Lung (tissue), 12 donors: ENCODE measurements around the gene IL17B. TPM values are rescaled to one million over a fixed set of nuclear protein-coding genes. Genes with fewer than 3 reads are reported as not detected.

ENCODE experiments used
- ATAC-seq: fragments of 200-7000 bp; cut with Tn5 transposase; one replicate; pipeline ENCODE4 v1.9.1; 2020; ENCODE audit warnings: moderate number of reproducible peaks; ENCODE audit not compliant: insufficient read depth, low FRiP score
- DNase-seq, 3 donors: peaks; one replicate each; pipeline ENCODE4 v3.0.0-alpha.2; 2013 to 2017
- H3K27ac ChIP-seq, 2 donors: one replicate each; pipeline ENCODE4 v1.5.1; 2013; ENCODE audit warnings: mild to moderate bottlenecking in 2 of 2, moderate library complexity in 2 of 2, control low read depth in 1 of 2, inconsistent platforms in 1 of 2, low read depth in 1 of 2, low read length in 1 of 2
- H3K27me3 ChIP-seq, 3 donors: one replicate each; pipeline ENCODE4 v1.5.1; 2013; ENCODE audit warnings: low read length in 2 of 3; ENCODE audit not compliant: control insufficient read depth in 3 of 3, insufficient read depth in 3 of 3
- H3K36me3 ChIP-seq, 4 donors: one replicate each; pipeline ENCODE4 v1.5.1; 2013; ENCODE audit warnings: low read length in 4 of 4, mild to moderate bottlenecking in 1 of 4, moderate library complexity in 1 of 4; ENCODE audit not compliant: control insufficient read depth in 4 of 4, insufficient read depth in 4 of 4
- H3K4me1 ChIP-seq, 5 donors: one replicate each; pipeline ENCODE4 v1.5.1; 2013; ENCODE audit warnings: low read length in 5 of 5, mild to moderate bottlenecking in 2 of 5, moderate library complexity in 1 of 5; ENCODE audit not compliant: control insufficient read depth in 5 of 5, insufficient read depth in 5 of 5
- H3K4me3 ChIP-seq: one replicate; pipeline ENCODE4 v1.5.1; 2013; ENCODE audit warnings: mild to moderate bottlenecking, control low read depth, moderate library complexity
- H3K9ac ChIP-seq, 2 donors: one replicate each; pipeline ENCODE4 v1.5.1; 2013; ENCODE audit warnings: low read length in 2 of 2, control low read depth in 1 of 2; ENCODE audit not compliant: insufficient read depth in 1 of 2
- H3K9me3 ChIP-seq, 4 donors: one replicate each; pipeline ENCODE4 v1.5.1; 2013; ENCODE audit warnings: low read length in 3 of 4, mild to moderate bottlenecking in 1 of 4, moderate library complexity in 1 of 4; ENCODE audit not compliant: control insufficient read depth in 4 of 4, insufficient read depth in 3 of 4
- CTCF ChIP-seq: IDR thresholded peaks from 2 replicates; pipeline ENCODE4 v1.5.1; 2012; ENCODE audit warnings: mild to moderate bottlenecking; ENCODE audit errors: control extremely low read depth, extremely low read depth
- WGBS, 2 donors: extraction: QIAGEN DNeasy Blood & Tissue Kit; methylation state at CpG; one replicate each; pipeline ENCODE4 v1.1.7; 2013; 5-methylcytosine and 5-hydroxymethylcytosine counted together
- polyA plus RNA-seq, 2 donors: library from polyadenylated mRNA; stranded (reverse); fragments of 200-250 nt; gene quantifications; one replicate each; pipeline ENCODE4 v1.2.1, GENCODE V29; 2013
- total RNA-seq, 2 donors: library from RNA; depleted of rRNA in 1 of 2; stranded (reverse); fragments of >200 nt in 1 of 2; gene quantifications; one replicate each; pipeline ENCODE4 v1.2.1, GENCODE V29; 2014 to 2021
- donor health status: control.
- donor health status: control.
- donor health status: Bipolar disorder and iron deficiency.
- donor health status: healthy.
- donor health status: DM: yes; HTN: yes; CAD: no.

IL17B gene
- total and polyA plus RNA-seq, 4 donors: 0.26 to 1.3 (median 0.39) TPM

DNA sequence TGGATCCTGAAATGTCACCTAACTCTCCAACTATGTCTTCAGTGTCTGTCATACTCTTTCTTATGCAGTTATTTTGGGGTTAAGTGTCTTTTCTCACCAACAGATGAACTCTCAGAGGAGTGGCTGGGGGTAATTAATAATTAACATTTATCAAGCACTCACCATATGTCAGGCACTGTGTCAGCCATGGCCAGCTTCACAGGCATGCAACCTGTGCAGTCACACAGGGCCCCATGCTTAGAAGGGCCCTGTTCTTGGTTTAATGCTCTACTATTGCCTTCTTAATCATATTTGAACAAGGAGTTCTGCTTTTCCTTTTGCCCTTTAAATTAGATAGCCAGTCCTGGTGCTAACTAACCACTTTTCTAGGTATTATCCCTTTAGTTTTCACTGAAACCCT lies 37.2 kb downstream of the IL17B start:
- DNase-seq: no peak
- no peak overlapping the region for H3K27ac ChIP-seq
- no peak for TF ChIP-seq CTCF

DNA sequence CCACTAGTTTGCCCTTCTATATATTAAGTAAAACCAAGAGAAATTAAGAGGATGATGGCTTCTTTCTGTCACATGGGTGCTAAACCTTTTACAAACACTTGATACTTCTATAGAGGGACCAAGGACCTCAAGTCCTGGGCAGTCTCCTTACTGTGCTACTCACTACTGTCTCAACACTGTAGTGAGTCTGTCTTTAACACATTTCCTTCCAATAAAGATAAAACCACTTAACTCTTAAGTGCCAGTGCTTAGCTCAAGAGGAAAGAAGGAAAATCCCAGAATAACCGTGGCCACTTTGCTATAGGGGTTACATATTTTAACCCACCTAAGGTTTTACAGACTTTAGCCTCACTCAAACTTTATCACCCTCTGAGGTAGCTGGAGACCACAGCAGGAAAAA lies 38.2 kb downstream of the IL17B start:
- H3K9ac ChIP-seq: no peak overlapping the region
- H3K27ac ChIP-seq: no peak overlapping the region
- peaks cover 0 to 8% (median 0%) of the 10 kb centered on the region in 5 donors for H3K4me1 ChIP-seq
- no peaks in the 10 kb centered on the region for H3K27me3 ChIP-seq
- no peak overlapping the region for H3K4me3 ChIP-seq
- H3K36me3 ChIP-seq: peaks cover 2 to 29% (median 4%) of the 10 kb centered on the region in 4 donors
- H3K9me3 ChIP-seq: no peaks in the 10 kb centered on the region
- ATAC-seq (no peak), DNase-seq (peak in 1 of 3 donors; percentile 35)
- 63 to 85% methylated on average over 1 of the region's 1 CpG for WGBS, 2 donors
- TF ChIP-seq CTCF: no peak

More for the DNA sequence above, 37.2 kb downstream of the IL17B start:
- no peak overlapping the region for H3K4me3 ChIP-seq
- H3K9ac ChIP-seq: no peak overlapping the region
- peaks cover 2 to 24% (median 4%) of the 10 kb centered on the region in 4 donors for H3K36me3 ChIP-seq
- no peaks in the 10 kb centered on the region for H3K9me3 ChIP-seq
- H3K27me3 ChIP-seq: no peaks in the 10 kb centered on the region
- no peak for ATAC-seq
- peaks cover 0 to 15% (median 0%) of the 10 kb centered on the region in 5 donors for H3K4me1 ChIP-seq

GRCh38 chr5:149338364-149338763 lies 40.7 kb downstream of the IL17B start:
- TF ChIP-seq CTCF: no peak
- 81 to 91% methylated on average over 1 of the region's 1 CpG for WGBS, 2 donors
- Histone ChIP-seq H3K36me3 (peaks cover 0 to 40% (median 4%) of the 10 kb centered on the region in 4 donors), H3K9ac (no peak overlapping the region), H3K9me3 (no peaks in the 10 kb centered on the region), H3K27me3 (no peaks in the 10 kb centered on the region), H3K27ac (no peak overlapping the region), H3K4me3 (no peak overlapping the region), H3K4me1 (peaks cover 0 to 6% (median 0%) of the 10 kb centered on the region in 5 donors)
- no peak for DNase-seq
- no peak for ATAC-seq

DNA sequence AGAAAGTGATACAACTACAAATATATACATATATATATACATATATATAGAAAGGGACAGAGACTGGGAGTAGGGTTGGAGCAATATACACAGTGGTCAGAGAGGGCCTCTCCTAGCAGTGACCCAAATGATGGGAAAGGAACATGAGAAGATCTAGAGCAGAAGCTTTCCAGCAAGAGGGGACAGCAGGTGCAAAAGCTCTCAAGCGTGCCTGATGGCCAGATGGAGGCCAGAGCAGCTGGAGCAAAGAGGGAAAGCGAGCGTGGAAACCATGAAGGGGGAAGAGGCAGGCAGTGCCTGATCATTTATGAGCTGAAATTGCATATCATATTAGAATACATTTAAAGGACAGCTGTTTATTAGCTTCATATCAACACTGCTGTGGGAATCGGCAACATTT lies 41.4 kb downstream of the IL17B start:
- ATAC-seq (no peak), DNase-seq (no peak)
- no peak overlapping the region for H3K27ac ChIP-seq
- no peak overlapping the region for H3K4me3 ChIP-seq
- H3K36me3 ChIP-seq: peaks cover 0 to 40% (median 5%) of the 10 kb centered on the region in 4 donors
- no peak for TF ChIP-seq CTCF
- no peak overlapping the region for H3K9ac ChIP-seq
- H3K4me1 ChIP-seq: peaks cover 0 to 6% (median 0%) of the 10 kb centered on the region in 5 donors
- H3K9me3 ChIP-seq: no peaks in the 10 kb centered on the region
- H3K27me3 ChIP-seq: no peaks in the 10 kb centered on the region
- 93 to 96% methylated on average over 4 of the region's 4 CpGs for WGBS, 2 donors
